ENCODE results near the gene KCNT2.
"Not testable (repeated sequence)": the region's sequence is repeated elsewhere in the genome, so short reads cannot be mapped to it uniquely, and the experiment has no call there.

The KCNT2 gene

GRCh38 chr1:196510451-196510850 is 97.8 kb downstream of the KCNT2 start:
- no peak for DNase-seq

GRCh38 chr1:196504224-196504623 is 104.0 kb downstream of the KCNT2 start:
- DNase-seq, result not testable (repeated sequence)

GRCh38 chr1:196502437-196502836 is 105.8 kb downstream of the KCNT2 start:
- DNase-seq, result no peak

- DNase-seq, result no peak
Observed at GRCh38 chr1:196501760-196502428, 106.3 kb downstream of the KCNT2 start.

DNA sequence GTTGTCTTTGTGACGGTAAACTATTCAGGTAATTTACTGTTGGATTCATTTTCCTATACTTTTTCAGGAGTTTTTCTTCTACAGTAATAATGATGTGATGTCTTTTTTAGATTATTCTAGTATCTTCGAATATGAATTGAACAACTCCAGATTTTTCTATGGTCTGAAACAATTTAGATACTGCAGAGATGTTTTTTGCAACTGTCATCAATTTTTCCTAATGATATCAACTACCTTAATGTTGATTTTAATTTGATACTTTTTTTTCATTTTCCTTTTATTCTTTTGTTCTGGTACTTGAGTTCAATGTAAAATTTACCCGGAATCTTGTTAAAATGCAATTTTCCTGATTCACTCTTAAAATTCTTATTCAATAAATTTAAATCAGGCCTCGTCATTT is 110.4 kb downstream of the KCNT2 start:
- DNase-seq, result no peak

DNA sequence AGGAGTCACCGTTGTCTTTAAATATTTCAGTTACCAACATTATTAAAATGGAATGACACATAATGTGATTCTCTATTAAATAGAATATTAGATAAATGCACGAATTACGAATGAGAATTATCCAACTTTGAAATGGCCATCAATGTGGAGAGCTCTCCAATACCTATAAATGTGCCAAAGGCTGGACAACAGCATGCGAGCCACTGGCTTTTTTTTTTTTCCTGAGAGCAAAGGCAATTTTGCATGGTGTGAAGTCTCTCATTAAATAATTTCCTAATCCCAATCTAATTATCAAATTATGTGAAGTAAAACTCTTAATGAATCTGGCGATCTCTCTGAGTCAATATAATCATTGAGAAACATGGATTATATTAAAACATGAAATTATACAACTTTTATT is 113.5 kb downstream of the KCNT2 start:
- no peak for DNase-seq

GRCh38 chr1:196493881-196494280 is 114.4 kb downstream of the KCNT2 start:
- no peak for DNase-seq

DNA sequence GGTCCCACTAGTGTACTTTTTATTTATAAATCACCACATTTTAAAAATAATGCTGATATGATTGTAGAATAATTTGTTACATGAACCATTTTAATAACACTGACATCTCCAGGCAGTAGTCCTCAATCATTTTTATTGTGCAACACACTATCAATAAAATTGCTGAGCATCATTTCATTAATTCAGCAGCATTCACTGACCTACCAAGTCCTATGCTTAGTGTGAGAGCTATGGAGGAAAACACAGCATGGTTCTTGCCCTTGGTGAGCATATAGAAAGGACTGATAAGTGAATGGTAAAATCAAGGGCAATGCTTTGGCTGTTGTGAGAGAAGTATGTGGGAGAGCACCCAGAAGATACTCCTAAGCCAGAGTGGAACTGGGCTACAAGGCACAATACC is 119.7 kb downstream of the KCNT2 start:
- no peak for DNase-seq

- DNase-seq, result no peak
Observed at GRCh38 chr1:196486346-196486745, 121.9 kb downstream of the KCNT2 start.

GRCh38 chr1:196481616-196482015 is 126.6 kb downstream of the KCNT2 start:
- DNase-seq, result no peak

DNA sequence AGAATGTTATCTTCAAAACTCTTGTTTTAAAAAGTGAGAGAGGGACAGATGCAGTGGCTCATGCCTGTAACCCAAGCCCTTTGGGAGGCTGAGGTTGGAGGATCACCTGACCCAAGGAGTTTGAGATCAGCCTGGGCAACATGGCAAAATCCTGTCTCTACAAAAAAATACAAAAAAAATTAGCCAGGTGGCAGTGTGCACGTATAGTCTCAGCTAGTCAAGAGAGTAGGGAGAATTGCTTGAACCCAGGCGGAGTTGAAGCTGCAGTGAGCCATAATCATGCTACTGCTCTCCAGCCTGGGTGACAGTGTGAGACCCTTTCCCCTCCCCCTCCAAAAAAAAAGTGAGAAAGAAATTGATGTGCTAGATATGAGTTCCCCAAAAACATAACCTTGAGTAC is 131.0 kb downstream of the KCNT2 start:
- no peak for DNase-seq

- DNase-seq, result no peak
Observed at GRCh38 chr1:196467230-196467925, 140.9 kb downstream of the KCNT2 start.

DNA sequence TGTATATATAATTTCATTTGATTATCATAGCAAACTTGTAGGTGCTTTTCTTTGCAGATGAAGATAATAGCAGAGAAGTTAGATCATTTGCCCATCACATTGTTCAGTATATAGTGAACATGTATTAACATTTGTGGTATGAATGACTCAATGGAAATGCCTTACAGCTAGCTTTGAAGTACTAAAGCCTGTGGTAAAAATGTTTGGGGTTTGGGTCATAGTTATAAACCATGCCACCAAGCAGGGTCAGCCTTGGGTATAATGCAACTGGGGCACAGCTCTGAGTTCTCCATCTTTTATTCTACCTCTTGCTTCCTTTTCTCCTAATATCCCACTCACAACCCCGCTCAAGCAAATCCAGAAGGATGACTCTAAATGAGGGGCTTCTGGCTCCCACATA is 141.6 kb downstream of the KCNT2 start:
- DNase-seq, result no peak

- DNase-seq, result no peak
Observed at GRCh38 chr1:196466166-196466565, 142.1 kb downstream of the KCNT2 start.

GRCh38 chr1:196464480-196464941 is 143.7 kb downstream of the KCNT2 start:
- DNase-seq, result no peak

DNA sequence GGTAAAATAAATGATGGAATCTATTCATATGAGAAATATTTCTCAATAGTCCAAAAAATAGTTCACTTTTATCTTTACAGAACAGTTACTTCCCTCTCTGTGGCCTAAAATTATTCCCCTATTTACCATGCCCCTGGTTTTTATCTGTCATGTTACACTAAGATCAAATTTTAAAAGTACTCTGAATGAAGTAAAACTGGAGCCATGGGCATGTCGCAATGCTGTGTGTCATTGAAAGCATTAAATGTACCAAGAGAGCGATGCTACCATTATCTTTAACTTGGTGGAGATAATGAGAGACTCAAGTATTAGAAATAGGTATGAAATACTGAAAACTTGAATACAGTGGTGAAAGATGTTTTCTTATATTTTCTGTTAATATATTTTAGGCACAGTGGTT is 146.2 kb downstream of the KCNT2 start:
- no peak for DNase-seq

DNA sequence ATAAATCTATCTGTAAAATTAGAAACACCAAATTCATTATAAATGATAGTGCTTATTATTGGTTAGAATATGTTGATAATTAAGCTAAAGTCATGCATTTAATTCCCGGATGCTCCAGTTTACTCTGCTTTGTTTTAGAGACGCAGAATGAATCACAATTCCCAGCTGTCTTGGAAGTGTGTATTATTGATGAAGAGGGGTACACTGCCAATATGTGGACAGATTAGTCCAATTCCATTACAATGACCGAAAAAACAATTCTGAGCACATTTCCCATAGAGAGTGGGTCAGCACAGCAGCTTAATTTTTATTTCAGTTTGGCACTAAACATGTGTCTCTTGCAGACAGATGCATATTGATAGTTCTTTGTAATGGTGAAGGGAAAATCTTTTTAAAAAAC is 146.7 kb downstream of the KCNT2 start:
- DNase-seq, result no peak

DNA sequence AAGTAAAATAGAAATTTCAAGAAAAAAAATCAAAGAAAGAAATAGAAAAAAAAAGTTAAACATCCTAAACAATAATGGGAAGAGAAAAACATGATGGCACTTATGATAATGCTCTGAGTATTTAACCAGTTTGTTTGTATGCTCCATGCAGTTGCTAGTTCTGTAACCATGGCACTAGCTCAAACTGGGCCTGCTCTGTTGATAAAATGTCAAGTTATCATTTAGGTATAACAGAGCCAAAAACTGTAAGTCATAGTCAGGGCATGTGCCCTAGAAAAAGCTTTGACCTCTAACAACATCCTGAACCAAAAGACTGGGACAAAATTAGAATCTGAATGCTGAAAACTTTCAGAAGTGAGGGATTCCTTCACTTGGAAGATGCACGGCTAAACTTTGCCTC is 148.9 kb downstream of the KCNT2 start:
- DNase-seq, result no peak

DNA sequence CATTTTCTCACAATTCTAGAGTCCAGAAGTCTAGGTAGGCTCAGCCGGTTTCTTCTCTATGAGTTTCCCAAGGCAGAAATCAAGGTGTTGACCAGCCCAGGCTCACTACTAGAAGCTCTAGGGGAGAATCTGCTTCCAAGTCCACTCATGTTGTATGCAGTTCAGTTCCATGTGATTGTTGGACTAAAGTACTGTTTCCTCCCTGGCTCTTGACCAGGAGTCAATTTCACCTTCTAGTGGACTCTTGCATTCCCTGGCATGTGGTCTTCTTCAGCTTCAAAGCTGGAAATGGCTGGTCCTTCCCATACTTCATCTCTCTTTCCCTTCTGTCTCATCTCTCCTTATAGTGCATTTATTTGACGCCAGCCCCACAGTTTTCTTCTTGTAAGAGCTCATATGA is 153.4 kb downstream of the KCNT2 start:
- DNase-seq, result no peak

GRCh38 chr1:196451103-196451502 is 157.1 kb downstream of the KCNT2 start:
- DNase-seq, result no peak

DNA sequence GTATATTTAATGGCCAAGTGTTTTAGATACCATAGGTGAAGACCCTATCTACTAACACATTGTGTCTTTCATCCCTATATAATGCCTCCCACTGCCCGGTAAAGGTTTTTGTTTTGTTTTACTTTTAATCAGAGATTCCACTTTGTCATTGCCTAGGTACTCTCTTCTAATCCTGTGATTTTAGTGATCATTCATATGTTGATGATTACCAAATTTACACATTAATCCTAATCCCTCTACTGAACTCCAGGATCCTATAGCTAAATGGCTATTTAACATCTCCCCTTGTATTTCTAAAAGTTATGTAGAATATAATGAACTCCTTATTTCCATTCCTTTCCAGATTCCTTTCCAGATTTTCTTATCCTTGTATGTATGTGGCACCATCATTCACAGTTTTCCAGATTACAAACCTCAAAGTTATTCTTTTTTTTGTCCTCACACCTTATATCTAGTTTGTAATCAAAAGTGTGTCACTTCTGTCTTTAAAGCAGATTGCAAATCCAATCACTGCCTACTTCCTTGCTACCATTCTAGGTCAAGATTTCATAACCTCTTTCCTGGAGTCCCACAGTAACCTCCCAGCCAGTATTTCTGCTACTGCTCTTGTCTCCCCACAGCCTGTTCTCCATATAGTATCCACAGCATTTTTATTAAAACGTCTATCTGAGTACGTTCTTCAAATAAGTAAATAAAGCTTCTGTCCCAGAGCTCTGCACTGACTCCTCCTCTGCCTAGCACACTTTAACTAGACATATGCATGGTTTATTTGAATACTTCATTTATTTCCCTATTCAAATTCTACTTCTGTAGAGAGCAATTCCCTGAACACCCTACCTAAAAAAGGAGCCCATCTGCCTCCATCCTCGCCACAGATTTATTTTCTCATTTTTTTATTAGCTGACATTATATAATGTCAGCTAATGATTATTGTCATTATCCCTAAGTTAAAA is 157.8 kb downstream of the KCNT2 start:
- DNase-seq, result no peak

DNA sequence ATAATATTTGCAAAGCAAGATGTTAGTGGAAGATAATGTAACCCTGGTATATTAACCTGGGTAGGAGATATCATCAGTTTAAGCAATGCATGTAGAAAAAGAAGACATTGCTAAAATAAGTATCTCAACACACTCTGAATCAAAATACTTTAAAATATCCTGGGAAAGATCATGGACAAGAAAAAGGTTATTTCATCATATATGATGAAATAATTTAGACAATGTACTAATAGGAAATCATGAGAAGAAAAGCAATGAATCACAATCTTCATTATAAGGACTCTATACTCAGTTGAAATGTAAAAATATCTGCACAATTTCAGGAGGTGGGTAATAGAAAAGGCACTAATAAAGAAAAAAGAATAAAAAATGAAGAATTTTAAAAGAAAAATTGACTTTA is 158.8 kb downstream of the KCNT2 start:
- no peak for DNase-seq

DNA sequence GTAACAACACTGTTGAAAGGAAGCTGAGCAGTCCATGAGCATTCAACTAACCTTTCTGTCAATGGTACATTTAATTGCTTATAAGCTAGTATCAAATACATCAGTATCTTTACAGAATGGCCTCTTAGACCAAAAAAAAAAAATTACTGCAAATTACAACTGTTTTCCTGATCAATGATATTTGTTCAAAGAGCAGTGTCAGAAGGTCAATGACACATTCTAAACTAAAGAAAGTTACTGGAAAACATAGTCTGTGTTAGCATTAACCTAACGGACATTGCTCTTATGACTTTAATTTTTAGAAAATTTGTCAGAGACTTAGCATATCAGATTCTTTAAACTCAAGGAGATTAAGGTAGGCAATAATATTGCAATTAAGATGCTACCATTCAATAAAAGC is 162.5 kb downstream of the KCNT2 start:
- DNase-seq, result no peak

GRCh38 chr1:196444634-196445033 is 163.6 kb downstream of the KCNT2 start:
- DNase-seq, result no peak
